Activated naive CD4-positive, alpha-beta T cell treated with anti-CD3 and anti-CD28 coated beads, Interleukin-2, amount 10 ng/mL, durations not matched to agents 7 days and 5 days (primary cell): ENCODE data around the gene DIS3L2.

Source experiments
- CTCF ChIA-PET: fragments of 350-600 bp; sonication (Branson Sonifier 250); formaldehyde crosslinking; loops from one replicate; lab custom pipeline; 2021; ENCODE audit warnings: antibody characterized with exemption; lab: Charles Lee
- DNase-seq: peaks from one replicate; pipeline ENCODE4 v3.0.0-alpha.2; 2020
- H3K27ac Mint-ChIP-seq: one replicate; pipeline ENCODE4 v1.8.0; 2021; ENCODE audit warnings: mild to moderate bottlenecking, moderate library complexity, mixed read lengths
- H3K27me3 Mint-ChIP-seq: one replicate; pipeline ENCODE4 v1.8.0; 2021; ENCODE audit warnings: mild to moderate bottlenecking, mixed read lengths
- H3K36me3 Mint-ChIP-seq: one replicate; pipeline ENCODE4 v1.8.0; 2021; ENCODE audit warnings: mixed read lengths
- H3K4me1 Mint-ChIP-seq: one replicate; pipeline ENCODE4 v1.8.0; 2021; ENCODE audit warnings: mixed read lengths
- H3K4me3 Mint-ChIP-seq: one replicate; pipeline ENCODE4 v1.8.0; 2021; ENCODE audit warnings: mild to moderate bottlenecking, moderate library complexity, mixed read lengths
- H3K9me3 Mint-ChIP-seq: one replicate; pipeline ENCODE4 v1.8.0; 2021; ENCODE audit warnings: mixed read lengths

Gene DIS3L2

GRCh38 chr2:231961349-231962166 lies at the start of gene DIS3L2:
Gene DIS3L2, plus strand, starts transcription at chr2:231961713. Its CDS starts 53,215 bp downstream, at chr2:232014928.
- no peaks in the 10 kb centered on the region for H3K9me3 Mint-ChIP-seq
- CTCF ChIA-PET, result no interaction called here
- peak within 1 kb of the TSS; percentile 96 for H3K4me3 Mint-ChIP-seq
- peak; percentile 86 for DNase-seq
- peaks cover 28% of the 10 kb centered on the region for H3K4me1 Mint-ChIP-seq
- H3K27me3 Mint-ChIP-seq, result peaks cover 2% of the 10 kb centered on the region
- peak within 1 kb of the TSS; percentile 86 for H3K27ac Mint-ChIP-seq
- H3K36me3 Mint-ChIP-seq, result peaks cover 13% of the 10 kb centered on the region

- H3K4me3 Mint-ChIP-seq, result no peak overlapping the region
- H3K36me3 Mint-ChIP-seq, result no peaks in the 10 kb centered on the region
- H3K9me3 Mint-ChIP-seq, result no peaks in the 10 kb centered on the region
- CTCF ChIA-PET, result no interaction called here
- peaks cover 14% of the 10 kb centered on the region for H3K4me1 Mint-ChIP-seq
- H3K27me3 Mint-ChIP-seq, result peaks cover 37% of the 10 kb centered on the region
- no peak for DNase-seq
- no peak overlapping the region for H3K27ac Mint-ChIP-seq
Observed at GRCh38 chr2:231914077-231914690, 47.3 kb upstream of the DIS3L2 start.

- H3K27ac Mint-ChIP-seq, result no peak overlapping the region
- peaks cover 39% of the 10 kb centered on the region for H3K27me3 Mint-ChIP-seq
- CTCF ChIA-PET, result interaction anchor here (1.0 to 2.2 kb wide), 4 partner anchors 10 to 225 kb away, joined by 3 to 8 read pairs (median 6); no protein-coding TSS in a partner anchor
- no peaks in the 10 kb centered on the region for H3K4me1 Mint-ChIP-seq
- no peak overlapping the region for H3K4me3 Mint-ChIP-seq
- no peaks in the 10 kb centered on the region for H3K9me3 Mint-ChIP-seq
- H3K36me3 Mint-ChIP-seq, result no peaks in the 10 kb centered on the region
- DNase-seq, result no peak
Observed at GRCh38 chr2:231917280-231918066, 44.0 kb upstream of the DIS3L2 start.

GRCh38 chr2:231918501-231919330 lies 42.8 kb upstream of the DIS3L2 start:
- Mint-ChIP-seq H3K4me1 (no peaks in the 10 kb centered on the region), H3K27me3 (peaks cover 52% of the 10 kb centered on the region), H3K27ac (no peak overlapping the region), H3K9me3 (no peaks in the 10 kb centered on the region), H3K4me3 (no peak overlapping the region), H3K36me3 (no peaks in the 10 kb centered on the region)
- CTCF ChIA-PET, result interaction anchor here (1.0 to 2.7 kb wide), 4 partner anchors 12 to 374 kb away, joined by 3 to 10 read pairs (median 6); no protein-coding TSS in a partner anchor
- DNase-seq, result no peak

- H3K4me3 Mint-ChIP-seq, result no peak overlapping the region
- no peak overlapping the region for H3K27ac Mint-ChIP-seq
- CTCF ChIA-PET, result interaction anchor here (1.1 to 2.7 kb wide), 5 partner anchors 13 to 409 kb away, joined by 3 to 10 read pairs (median 4); no protein-coding TSS in a partner anchor
- H3K4me1 Mint-ChIP-seq, result no peaks in the 10 kb centered on the region
- no peaks in the 10 kb centered on the region for H3K36me3 Mint-ChIP-seq
- no peaks in the 10 kb centered on the region for H3K9me3 Mint-ChIP-seq
- DNase-seq, result no peak
- peaks cover 54% of the 10 kb centered on the region for H3K27me3 Mint-ChIP-seq
Observed at GRCh38 chr2:231919341-231920035, 42.0 kb upstream of the DIS3L2 start.

- Mint-ChIP-seq H3K27ac (no peak overlapping the region), H3K4me1 (peaks cover 4% of the 10 kb centered on the region), H3K27me3 (peaks cover 61% of the 10 kb centered on the region), H3K36me3 (no peaks in the 10 kb centered on the region), H3K4me3 (no peak overlapping the region), H3K9me3 (no peaks in the 10 kb centered on the region)
- CTCF ChIA-PET, result interaction anchor here (0.9 to 2.7 kb wide), 6 partner anchors 14 to 408 kb away, joined by 3 to 10 read pairs (median 4); no protein-coding TSS in a partner anchor
- DNase-seq, result no peak
Observed at GRCh38 chr2:231920366-231920765, 41.1 kb upstream of the DIS3L2 start.

GRCh38 chr2:231920795-231921194 lies 40.7 kb upstream of the DIS3L2 start:
- Mint-ChIP-seq H3K9me3 (no peaks in the 10 kb centered on the region), H3K36me3 (no peaks in the 10 kb centered on the region), H3K27ac (no peak overlapping the region), H3K27me3 (peaks cover 66% of the 10 kb centered on the region), H3K4me1 (peaks cover 4% of the 10 kb centered on the region), H3K4me3 (no peak overlapping the region)
- DNase-seq, result no peak
- CTCF ChIA-PET, result interaction anchor here (0.9 to 2.7 kb wide), 6 partner anchors 14 to 407 kb away, joined by 3 to 10 read pairs (median 4); no protein-coding TSS in a partner anchor

- no peaks in the 10 kb centered on the region for H3K36me3 Mint-ChIP-seq
- CTCF ChIA-PET, result interaction anchor here (0.8 to 1.6 kb wide), 6 partner anchors 15 to 513 kb away, joined by 3 to 7 read pairs (median 4); no protein-coding TSS in a partner anchor
- H3K27me3 Mint-ChIP-seq, result peaks cover 70% of the 10 kb centered on the region
- no peak overlapping the region for H3K27ac Mint-ChIP-seq
- H3K4me1 Mint-ChIP-seq, result peaks cover 15% of the 10 kb centered on the region
- no peaks in the 10 kb centered on the region for H3K9me3 Mint-ChIP-seq
- no peak overlapping the region for H3K4me3 Mint-ChIP-seq
- DNase-seq, result no peak
Observed at GRCh38 chr2:231922311-231923009, 39.1 kb upstream of the DIS3L2 start.

GRCh38 chr2:231923010-231923344 lies 38.5 kb upstream of the DIS3L2 start:
- Mint-ChIP-seq H3K36me3 (no peaks in the 10 kb centered on the region), H3K4me3 (no peak overlapping the region), H3K4me1 (peaks cover 16% of the 10 kb centered on the region), H3K27me3 (peaks cover 70% of the 10 kb centered on the region), H3K27ac (no peak overlapping the region), H3K9me3 (no peaks in the 10 kb centered on the region)
- no peak for DNase-seq
- CTCF ChIA-PET, result interaction anchor here (0.6 to 5.1 kb wide), 6 partner anchors 16 to 401 kb away, joined by 3 to 50 read pairs (median 5); no protein-coding TSS in a partner anchor

GRCh38 chr2:231923951-231924888 lies 37.3 kb upstream of the DIS3L2 start:
- Mint-ChIP-seq H3K4me1 (peaks cover 16% of the 10 kb centered on the region), H3K9me3 (no peaks in the 10 kb centered on the region), H3K36me3 (no peaks in the 10 kb centered on the region), H3K27ac (no peak overlapping the region), H3K27me3 (peaks cover 81% of the 10 kb centered on the region), H3K4me3 (peak overlapping the region; percentile 40)
- DNase-seq, result no peak
- CTCF ChIA-PET, result interaction anchor here (0.5 to 5.1 kb wide), 13 partner anchors 9 to 412 kb away, joined by 3 to 50 read pairs (median 4); no protein-coding TSS in a partner anchor

- H3K4me3 Mint-ChIP-seq, result peak overlapping the region; percentile 40
- no peaks in the 10 kb centered on the region for H3K9me3 Mint-ChIP-seq
- peaks cover 85% of the 10 kb centered on the region for H3K27me3 Mint-ChIP-seq
- CTCF ChIA-PET, result interaction anchor here (0.5 to 5.1 kb wide), 13 partner anchors 9 to 412 kb away, joined by 3 to 50 read pairs (median 4); no protein-coding TSS in a partner anchor
- DNase-seq, result no peak
- H3K27ac Mint-ChIP-seq, result no peak overlapping the region
- H3K36me3 Mint-ChIP-seq, result no peaks in the 10 kb centered on the region
- peaks cover 16% of the 10 kb centered on the region for H3K4me1 Mint-ChIP-seq
Observed at GRCh38 chr2:231924889-231925275, 36.6 kb upstream of the DIS3L2 start.
